HG02870 (cell line): Measurements from ENCODE around the gene NAA38.
A peak's percentile ranks its signal among the peaks of the same experiment; 100 is the strongest.

Source experiments
- ATAC-seq: cut with Tn5 transposase; IDR thresholded peaks from one replicate; pipeline ENCODE4 v1.9.1; 2021; ENCODE audit warnings: mild to moderate bottlenecking, moderate library complexity; ENCODE audit not compliant: unreplicated experiment

The NAA38 gene

GRCh38 chr17:7856811-7857712, at the start of gene NAA38:
NAA38 (minus strand) TSS chr17:7857559; CDS start chr17:7857463, 96 bp downstream.
- peak; percentile 76 for ATAC-seq

GRCh38 chr17:7903154-7904103, 46.1 kb upstream of the NAA38 start:
- ATAC-seq, result no peak

GRCh38 chr17:7897773-7898172, 40.4 kb upstream of the NAA38 start:
- no peak for ATAC-seq

GRCh38 chr17:7897090-7897489, 39.7 kb upstream of the NAA38 start:
- no peak for ATAC-seq

- no peak for ATAC-seq
These were observed 37.5 kb upstream of the NAA38 start for GRCh38 chr17:7894866-7895265.

GRCh38 chr17:7894226-7894625, 36.9 kb upstream of the NAA38 start:
- ATAC-seq, result no peak

GRCh38 chr17:7893187-7893880, 36.0 kb upstream of the NAA38 start:
- ATAC-seq, result no peak

GRCh38 chr17:7889166-7889955, 32.0 kb upstream of the NAA38 start:
- ATAC-seq, result no peak

- ATAC-seq, result no peak
These were observed 31.0 kb upstream of the NAA38 start, which contains the start of gene CHD3 for GRCh38 chr17:7888184-7888920. CHD3 (plus strand) TSS chr17:7888789; CDS start chr17:7889001, 212 bp downstream.

GRCh38 chr17:7887482-7888183, 30.3 kb upstream of the NAA38 start:
- no peak for ATAC-seq

GRCh38 chr17:7887038-7887481, 29.7 kb upstream of the NAA38 start:
- ATAC-seq, result no peak

- no peak for ATAC-seq
These were observed 29.1 kb upstream of the NAA38 start for GRCh38 chr17:7886227-7887037.

- ATAC-seq, result no peak
These were observed 28.2 kb upstream of the NAA38 start for GRCh38 chr17:7885367-7886226.

GRCh38 chr17:7884581-7885366, 27.4 kb upstream of the NAA38 start:
- ATAC-seq, result no peak

- no peak for ATAC-seq
These were observed 26.5 kb upstream of the NAA38 start for GRCh38 chr17:7883781-7884386.

GRCh38 chr17:7882629-7883028, 25.3 kb upstream of the NAA38 start:
- no peak for ATAC-seq
